Measurements from ENCODE around the gene SAE1. TPM values are rescaled to one million over a fixed set of nuclear protein-coding genes. Genes with fewer than 3 reads are reported as not detected.

The SAE1 gene
- total and polyA plus RNA-seq, 10 of the 15 experiments (the other 5 are each of a cell fraction or from before 2014, with no cell fraction given), result 62.0 to 246 (median 148) TPM

GRCh38 chr19:47186446-47187334 lies 56.1 kb downstream of the SAE1 start (continued):
- no peak for TF ChIP-seq BCLAF1 (IDR thresholded peaks at IDR 0.05)
- no peak for TF ChIP-seq MYC (IDR thresholded peaks at IDR 0.05; ENCODE audit: insufficient read depth, insufficient read length, insufficient replicate concordance, low read length, severe bottlenecking)
- peak; percentile 85 for TF ChIP-seq ATF2 (IDR thresholded peaks at IDR 0.05; ENCODE audit: low read length)
- peak; percentile 94 for TF ChIP-seq POU2F2 (IDR thresholded peaks at IDR 0.05; ENCODE audit: borderline replicate concordance, low read depth, low read length)
- TF ChIP-seq MTA2 (IDR thresholded peaks at IDR 0.05; ENCODE audit: low read depth), result peak; percentile 49
- TF ChIP-seq GABPA (IDR thresholded peaks at IDR 0.05; ENCODE audit: low read depth), result no peak
- no peak for TF ChIP-seq ZBTB40 (IDR thresholded peaks at IDR 0.05; ENCODE audit: borderline replicate concordance)
- no peak for TF ChIP-seq EED (IDR thresholded peaks at IDR 0.05; ENCODE audit: low read depth)
- peak; percentile 45; the same call in 1 of the 2 replicates for TF ChIP-seq ASH2L (IDR thresholded peaks at IDR 0.05; ENCODE audit: borderline replicate concordance, low read depth)
- 0 out of 2 replicates have a peak, but pooled peaks have one; percentile 29 for TF ChIP-seq TCF12 (IDR thresholded peaks at IDR 0.05; ENCODE audit: low read depth, low read length)
- TF ChIP-seq RELA (IDR thresholded peaks at IDR 0.05; ENCODE audit: borderline replicate concordance, partially characterized antibody), result no peak
- TF ChIP-seq PAX5 (IDR thresholded peaks at IDR 0.05; ENCODE audit: borderline replicate concordance, low read depth, low read length), result peak; percentile 83; the same call in 1 of the 2 replicates
- TF ChIP-seq POLR2A (IDR thresholded peaks at IDR 0.05; ENCODE audit: low read depth, low read length), result peak; percentile 62
- 0 out of 2 replicates have a peak, but pooled peaks have one; percentile 24 for TF ChIP-seq STAT1 (conservative IDR thresholded peaks at IDR 0.05)
- 0 out of 2 replicates have a peak, but pooled peaks have one; percentile 37 for TF ChIP-seq DPF2 (IDR thresholded peaks at IDR 0.05)
- TF ChIP-seq CTCF (IDR thresholded peaks at IDR 0.05 in 2 of 3, conservative IDR thresholded peaks at IDR 0.05 in 1 of 3; ENCODE audit: control insufficient read depth in 2 of 3, extremely low read depth in 1 of 3, insufficient read depth in 1 of 3, low read depth in 3 of 3, low read length in 3 of 3), result peak in 2 of 3 experiments; percentile 23 to 32; a peak in 3 of 6 replicates
- 0 out of 2 replicates have a peak, but pooled peaks have one; percentile 15 for TF ChIP-seq CBFB (IDR thresholded peaks at IDR 0.05; ENCODE audit: low read depth)
- TF ChIP-seq RCOR1 (conservative IDR thresholded peaks at IDR 0.05; ENCODE audit: low read depth, low read length), result no peak; the same call in 1 of the 2 replicates
- TF ChIP-seq MYB (IDR thresholded peaks at IDR 0.05; ENCODE audit: borderline replicate concordance, low read depth, low read length), result no peak

All from GM12878 (cell line).